Hepatocyte (in vitro differentiated cells): ENCODE measurements around the gene IRS2.

ENCODE experiments used
- CTCF ChIP-seq: fragments of 200-600 bp; sonication (generic); IDR thresholded peaks from 2 replicates; pipeline ENCODE4 v1.5.1; 2016; ENCODE audit warnings: antibody characterized with exemption, mild to moderate bottlenecking; ENCODE audit not compliant: poor library complexity
- EZH2 ChIP-seq: fragments of 200-600 bp; sonication (generic); IDR thresholded peaks from 2 replicates; pipeline ENCODE4 v1.6.1; 2016; ENCODE audit warnings: antibody characterized with exemption, mild to moderate bottlenecking, borderline replicate concordance

GRCh38 chr13:109767023-109767422, 19.4 kb downstream of the IRS2 start:
- TF ChIP-seq CTCF (no peak), EZH2 (no peak)
